HG02588 (cell line): ENCODE data around the gene MAMDC2.

Experiments
- ATAC-seq: cut with Tn5 transposase; IDR thresholded peaks from one replicate; pipeline ENCODE4 v1.9.1; 2021; ENCODE audit warnings: mild to moderate bottlenecking, moderate library complexity; ENCODE audit not compliant: unreplicated experiment

Gene MAMDC2

DNA sequence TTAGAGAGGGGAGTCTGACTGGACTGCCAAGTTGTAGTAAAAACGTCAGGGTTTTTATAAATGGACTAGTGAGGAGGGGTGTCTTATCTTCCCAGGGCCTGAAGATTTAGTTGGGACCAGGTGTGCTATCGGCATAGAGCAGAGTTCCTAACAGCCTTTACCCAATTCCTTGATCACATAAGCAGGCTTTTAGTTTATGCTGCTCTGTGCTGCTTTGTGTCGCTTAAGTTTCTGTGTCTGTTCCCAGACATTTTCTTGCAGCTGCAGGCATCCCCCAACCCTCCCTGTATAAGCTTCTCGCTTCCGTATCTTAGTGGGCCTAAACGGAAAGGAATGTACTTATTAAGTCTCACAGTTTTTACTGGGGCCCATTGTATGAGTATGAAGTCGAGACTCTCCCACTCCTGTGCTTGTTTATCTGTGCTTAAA lies 212.5 kb downstream of the MAMDC2 start:
- ATAC-seq, result no peak

DNA sequence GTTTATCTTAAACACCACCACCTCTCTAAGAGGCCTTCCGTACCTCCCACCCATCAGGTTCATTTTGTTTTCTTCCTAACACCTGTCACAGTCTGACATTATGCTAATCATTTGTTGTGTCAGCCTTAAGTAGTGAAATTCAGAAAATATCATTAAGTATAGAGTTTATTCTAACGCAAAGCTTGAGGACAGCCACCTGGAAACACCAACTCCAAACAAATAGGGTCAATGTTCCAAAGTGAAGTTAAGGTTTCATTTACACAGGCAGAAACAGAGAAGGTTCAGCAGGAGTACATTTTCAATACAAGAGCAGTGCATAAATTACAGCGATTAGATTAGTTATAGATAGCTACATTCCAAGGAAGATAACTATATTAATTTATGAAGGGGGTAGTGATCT lies 213.9 kb downstream of the MAMDC2 start:
- ATAC-seq, result no peak

DNA sequence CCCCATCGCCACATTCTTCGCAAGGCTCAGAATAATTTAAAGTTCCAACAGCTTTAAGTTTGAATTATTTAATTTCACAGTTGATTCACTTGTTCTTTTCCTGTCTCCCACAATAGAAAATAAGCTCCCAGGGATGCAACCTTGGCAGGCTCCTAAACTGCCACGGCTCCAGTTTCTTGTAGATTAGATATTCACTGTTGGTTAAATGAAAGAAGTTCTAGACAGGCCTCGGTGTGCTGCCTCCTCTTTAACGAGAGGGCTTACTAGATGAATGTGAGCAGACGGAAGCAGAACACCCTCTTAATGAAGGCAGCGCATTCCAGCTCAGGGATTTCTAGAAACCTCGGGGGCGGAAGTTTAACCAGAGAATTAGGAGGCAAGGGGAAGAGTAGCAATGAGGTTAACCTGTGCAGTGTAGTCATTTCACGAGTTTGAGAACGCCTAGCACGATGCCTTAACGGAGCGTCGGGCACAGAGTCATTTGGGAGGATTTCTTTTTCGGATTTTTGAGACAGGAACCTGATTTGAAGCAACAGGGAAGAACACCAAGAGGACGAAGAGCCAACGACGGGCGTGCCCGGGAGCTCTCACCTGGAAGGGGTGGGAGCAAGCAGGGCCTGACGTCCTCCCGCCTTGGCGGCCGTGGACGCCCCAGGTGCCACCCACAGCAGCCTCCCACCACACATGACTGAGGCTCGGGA lies 214.5 kb downstream of the MAMDC2 start:
- peak; percentile 42 for ATAC-seq

DNA sequence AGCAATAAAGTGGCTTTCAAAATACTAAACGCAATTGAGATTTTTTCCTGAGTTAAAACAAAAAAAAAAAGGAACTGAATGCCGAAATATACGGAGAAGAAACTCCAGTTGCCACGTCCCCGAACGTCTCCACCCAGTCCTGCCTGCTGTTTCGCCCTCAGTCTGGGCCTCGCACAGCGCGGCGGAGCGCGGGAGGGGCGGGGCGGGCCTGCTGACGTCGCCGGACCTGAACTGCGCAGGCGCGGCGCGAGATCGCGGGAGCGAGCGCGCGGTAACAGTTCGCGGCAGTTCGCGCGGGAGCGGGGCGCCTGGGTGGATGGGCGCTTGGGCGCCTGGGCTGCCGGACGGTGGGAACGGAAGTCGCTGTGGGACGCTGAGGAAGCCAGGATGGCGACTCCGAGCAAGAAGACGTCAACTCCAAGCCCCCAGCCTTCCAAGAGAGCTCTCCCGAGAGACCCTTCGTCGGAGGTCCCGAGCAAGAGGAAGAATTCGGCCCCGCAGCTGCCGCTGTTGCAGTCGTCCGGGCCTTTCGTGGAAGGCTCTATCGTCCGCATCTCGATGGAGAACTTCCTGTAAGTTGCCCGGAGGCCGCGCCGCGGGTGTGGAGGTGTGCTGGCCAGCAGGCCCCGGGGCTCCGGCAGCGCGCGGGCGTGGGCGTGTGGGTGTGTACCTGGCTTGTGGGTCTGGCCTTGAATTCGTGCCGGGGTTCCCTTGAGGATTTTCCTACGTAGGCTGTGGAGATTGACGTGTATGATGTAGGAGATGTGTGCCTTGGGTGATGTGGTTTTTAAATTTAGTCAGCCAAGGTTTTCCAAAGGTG lies 215.3 kb downstream of the MAMDC2 start, which contains the start of gene SMC5:
Gene SMC5, plus strand, starts transcription at position 287 of the 820 bp plus-strand sequence. Its CDS starts 101 bp downstream, at position 388.
- peak; percentile 80 for ATAC-seq

DNA sequence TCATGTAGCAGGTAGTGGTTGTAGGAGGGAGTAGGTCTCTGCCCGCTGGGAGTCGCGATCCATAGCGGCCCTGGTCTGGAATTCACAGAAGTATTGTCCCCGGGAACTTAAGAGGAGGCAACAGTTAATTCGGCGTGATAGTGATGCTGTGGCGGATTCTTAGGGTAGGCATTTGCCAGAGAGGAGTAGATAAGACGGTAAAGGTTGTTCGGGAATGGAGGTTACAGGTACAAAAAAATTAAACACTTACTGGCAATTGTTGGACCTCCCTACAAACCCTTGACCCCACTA lies 215.8 kb downstream of the MAMDC2 start:
- no peak for ATAC-seq

DNA sequence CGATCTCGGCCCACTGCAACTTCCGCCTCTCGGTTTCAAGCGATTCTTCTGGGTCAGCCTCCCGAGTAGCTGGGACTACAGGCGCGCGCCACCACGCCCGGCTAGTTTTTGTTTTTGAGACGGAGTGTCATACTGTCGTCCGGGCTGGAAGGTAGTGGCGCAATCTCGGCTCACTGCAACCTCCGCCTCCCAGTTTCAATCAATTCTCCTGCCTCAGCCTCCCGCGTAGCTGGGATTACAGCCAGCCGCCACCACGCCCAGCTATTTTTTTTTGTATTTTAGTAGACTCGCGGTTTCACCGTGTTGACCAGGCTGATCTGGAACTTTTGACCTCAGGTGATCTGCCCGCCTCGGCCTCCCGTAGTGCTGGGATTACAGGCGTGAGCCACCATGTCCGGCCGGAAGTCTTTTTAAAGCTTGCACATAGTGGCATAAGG lies 216.4 kb downstream of the MAMDC2 start:
- ATAC-seq, result no peak

DNA sequence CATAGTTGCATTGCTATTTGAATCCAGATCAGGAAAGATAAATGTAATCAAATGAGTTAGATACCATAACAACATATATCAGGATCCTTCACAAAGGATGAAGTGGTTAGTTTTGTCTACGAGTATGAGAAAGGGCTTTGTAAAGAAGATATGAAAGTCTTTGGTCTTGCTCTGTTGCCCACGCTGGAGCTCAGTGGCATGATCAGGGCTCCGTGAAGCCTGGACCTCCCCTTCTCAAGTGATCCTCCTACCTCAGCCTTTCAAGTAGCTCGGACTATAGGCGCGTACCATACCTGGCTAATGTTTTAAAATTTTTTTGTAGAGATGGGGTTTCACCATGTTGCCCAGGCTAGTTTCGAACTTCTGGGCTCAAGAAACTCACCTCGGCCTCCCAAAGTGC lies 217.0 kb downstream of the MAMDC2 start:
- peak; percentile 25 for ATAC-seq

DNA sequence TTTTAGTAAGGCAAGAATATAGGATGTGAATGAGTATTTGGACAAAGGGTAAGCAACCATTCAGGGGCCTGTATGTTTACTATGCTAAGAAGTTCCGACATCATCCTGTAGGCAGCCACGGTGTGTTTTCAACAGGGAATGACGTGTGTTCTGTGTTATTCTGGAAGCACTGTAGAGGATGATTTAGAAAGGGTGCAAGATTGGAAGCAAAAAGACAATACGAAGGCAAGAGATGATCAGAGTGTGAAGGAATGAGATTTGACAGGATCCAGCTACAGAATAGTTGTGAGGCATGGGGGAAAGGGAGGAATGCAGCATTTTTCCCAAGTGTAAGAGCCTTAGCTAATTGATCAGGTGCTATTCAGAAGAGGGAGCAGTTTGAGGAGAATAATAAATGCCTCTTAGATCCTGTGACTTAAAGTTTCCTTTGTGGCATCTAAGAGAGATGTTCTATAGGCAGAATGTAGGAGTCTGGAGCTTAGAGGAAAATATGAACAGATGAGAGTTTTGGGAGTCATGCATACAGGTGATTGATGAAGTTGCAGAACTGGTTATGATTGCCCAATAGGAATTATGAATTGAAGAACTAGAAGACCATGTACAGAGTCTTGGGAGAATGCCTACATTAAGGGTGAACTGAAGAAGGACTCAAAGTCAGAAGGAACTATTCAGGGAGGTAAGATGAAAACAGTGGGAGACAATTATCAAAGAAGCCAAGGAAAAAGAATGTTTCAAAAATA lies 217.7 kb downstream of the MAMDC2 start:
- no peak for ATAC-seq

DNA sequence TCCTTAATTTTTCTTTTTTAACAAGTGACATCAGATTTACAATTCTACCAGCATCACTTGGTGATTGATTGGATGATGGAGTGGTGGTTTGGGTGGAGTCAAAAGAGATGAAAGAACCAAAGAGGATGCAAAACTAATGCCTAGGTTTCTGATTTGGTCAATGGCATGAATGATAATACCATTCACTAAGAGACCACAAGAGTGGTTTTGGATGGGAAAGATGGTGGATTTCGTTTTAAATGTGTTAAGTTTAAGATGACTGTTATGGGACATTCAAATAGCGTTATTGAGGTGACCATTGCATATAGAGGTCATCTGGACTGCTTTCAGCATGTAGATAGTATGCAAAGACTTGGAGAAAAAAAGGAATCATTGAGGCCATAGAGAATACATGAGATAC lies 218.7 kb downstream of the MAMDC2 start:
- ATAC-seq, result no peak

DNA sequence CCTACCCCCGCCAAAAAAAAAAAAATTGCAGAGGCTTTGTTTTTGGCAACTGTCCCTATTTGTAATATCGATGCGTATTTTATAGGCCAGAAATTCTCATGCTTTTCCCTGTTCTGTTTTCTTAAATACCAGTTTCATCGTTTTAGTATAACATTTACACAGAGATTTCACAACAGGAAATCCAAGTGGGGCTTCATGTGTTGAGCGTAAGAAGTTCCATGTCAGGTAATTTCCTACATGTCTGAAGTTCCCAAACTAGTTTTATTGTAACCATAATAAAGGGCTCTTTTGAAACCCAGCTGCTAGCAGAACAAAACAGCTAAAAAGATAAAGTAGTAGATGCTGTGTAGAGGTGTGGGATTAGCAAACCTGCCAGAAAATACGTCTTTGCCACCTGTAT lies 219.3 kb downstream of the MAMDC2 start:
- ATAC-seq, result no peak

DNA sequence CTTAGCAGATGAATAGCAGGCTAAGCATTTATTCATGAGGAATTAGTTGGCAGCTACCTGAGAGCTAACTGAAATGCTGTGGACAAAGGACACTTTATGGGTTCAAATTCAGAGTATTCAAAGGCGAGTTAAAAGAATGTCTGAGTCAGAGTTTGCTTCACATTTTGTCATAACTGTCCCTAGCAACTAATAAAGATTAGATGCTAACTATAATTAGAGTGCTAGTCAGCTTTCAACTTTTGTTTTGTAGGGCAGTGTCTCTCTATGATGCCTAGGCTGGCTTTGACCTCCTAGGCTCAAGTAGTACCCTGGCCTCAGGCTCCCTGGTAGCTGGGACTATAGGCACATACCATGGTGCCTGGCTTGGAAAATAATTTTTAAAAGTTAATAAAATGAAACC lies 219.8 kb downstream of the MAMDC2 start:
- ATAC-seq, result no peak
